GM23248 (cell line): ENCODE measurements around the gene GRIK3.

Experiments used
- EZH2 ChIP-seq: fragments of 200-600 bp; sonication (generic); IDR thresholded peaks from 2 replicates; pipeline ENCODE4 v1.6.1; 2018; ENCODE audit warnings: antibody characterized with exemption, mild to moderate bottlenecking; ENCODE audit not compliant: insufficient read depth, poor library complexity, severe bottlenecking
- EZH2phosphoT487 ChIP-seq: fragments of 200-600 bp; sonication (generic); IDR thresholded peaks from 2 replicates; pipeline ENCODE4 v1.6.1; 2018; ENCODE audit warnings: antibody characterized with exemption, moderate library complexity, mild to moderate bottlenecking, low read depth; ENCODE audit not compliant: insufficient read depth

- no peak for TF ChIP-seq EZH2
- no peak for TF ChIP-seq EZH2phosphoT487
Observed at GRCh38 chr1:36863061-36863460, 171.3 kb downstream of the GRIK3 start.
